Mammary epithelial cell (primary cell): ENCODE results near the gene VPS4A.

Experiments used
- CTCF ChIP-seq, 2 donors: IDR thresholded peaks in 1 of 2; conservative IDR thresholded peaks in 1 of 2; 2 replicates each; pipeline ENCODE4 v1.5.1; 2011 to 2012; ENCODE audit warnings: inconsistent platforms in 2 of 2, low read length in 2 of 2, mild to moderate bottlenecking in 2 of 2, control low read depth in 1 of 2, low read depth in 1 of 2; ENCODE audit not compliant: insufficient read depth in 1 of 2; ENCODE audit errors: extremely low read depth in 1 of 2
- EZH2 ChIP-seq: IDR thresholded peaks from 2 replicates; pipeline ENCODE4 v1.6.1; 2012; ENCODE audit warnings: low read length, inconsistent platforms, borderline replicate concordance

- TF ChIP-seq CTCF (conservative IDR thresholded peaks at IDR 0.05 in 1 of 2, IDR thresholded peaks at IDR 0.05 in 1 of 2; ENCODE audit: extremely low read depth in 1 of 2, insufficient read depth in 1 of 2, low read depth in 1 of 2, low read length in 2 of 2) (no peak), EZH2 (no peak)
Measured at GRCh38 chr16:69323415-69323814, 12.3 kb downstream of the VPS4A start.
